GM19463 (cell line): Measurements from ENCODE around the gene ITPRIP.

Experiments
- ATAC-seq: cut with Tn5 transposase; IDR thresholded peaks from one replicate; pipeline ENCODE4 v1.9.1; 2021; ENCODE audit warnings: mild to moderate bottlenecking, moderate library complexity; ENCODE audit not compliant: unreplicated experiment

The ITPRIP gene

GRCh38 chr10:104326991-104327610, 11.2 kb downstream of the ITPRIP start:
- no peak for ATAC-seq

GRCh38 chr10:104325436-104326435, 12.5 kb downstream of the ITPRIP start:
- no peak for ATAC-seq

GRCh38 chr10:104324931-104325330, 13.3 kb downstream of the ITPRIP start:
- ATAC-seq: no peak

GRCh38 chr10:104324221-104324686, 14.0 kb downstream of the ITPRIP start:
- ATAC-seq: no peak

GRCh38 chr10:104323760-104324201, 14.5 kb downstream of the ITPRIP start:
- no peak for ATAC-seq

- no peak for ATAC-seq
Observed at GRCh38 chr10:104323085-104323484, 15.2 kb downstream of the ITPRIP start.

- ATAC-seq: peak; percentile 57
Observed at GRCh38 chr10:104322416-104322782, 15.9 kb downstream of the ITPRIP start.

GRCh38 chr10:104321725-104322415, 16.4 kb downstream of the ITPRIP start:
- no peak for ATAC-seq

- ATAC-seq: no peak
Observed at GRCh38 chr10:104321226-104321625, 17.0 kb downstream of the ITPRIP start.

GRCh38 chr10:104318810-104319741, 19.2 kb downstream of the ITPRIP start:
- ATAC-seq: no peak

- ATAC-seq: no peak
Observed at GRCh38 chr10:104318326-104318725, 19.9 kb downstream of the ITPRIP start.

- no peak for ATAC-seq
Observed at GRCh38 chr10:104317726-104318299, 20.5 kb downstream of the ITPRIP start.

- ATAC-seq: no peak
Observed at GRCh38 chr10:104317269-104317710, 21.0 kb downstream of the ITPRIP start.

- no peak for ATAC-seq
Observed at GRCh38 chr10:104316321-104317099, 21.8 kb downstream of the ITPRIP start.

- ATAC-seq: no peak
Observed at GRCh38 chr10:104315486-104315921, 22.8 kb downstream of the ITPRIP start.

GRCh38 chr10:104314591-104315485, 23.4 kb downstream of the ITPRIP start:
- ATAC-seq: no peak

GRCh38 chr10:104311184-104311720, 27.0 kb downstream of the ITPRIP start:
- no peak for ATAC-seq
